HEK293 (cell line): ENCODE results near the gene TEAD1.

Experiments used
- CTCF ChIA-PET: fragments of 350-600 bp; formaldehyde crosslinking; extraction: SDS; loops from one replicate; lab custom pipeline; 2021; ENCODE audit warnings: antibody characterized with exemption; lab: Yijun Ruan, JAX
- POLR2A ChIA-PET: fragments of 300-600 bp; formaldehyde crosslinking; extraction: SDS; loops from one replicate; lab custom pipeline; 2020; ENCODE audit warnings: antibody characterized with exemption, inconsistent platforms; lab: Yijun Ruan, JAX
- H3K27ac ChIP-seq: fragments of 200-500 bp; sonication (Bioruptor generic); 2 replicates; pipeline ENCODE4 v1.5.1; 2014; ENCODE audit warnings: low read depth, low read length, control low read depth, inconsistent platforms; ENCODE audit errors: extremely low read depth
- H3K36me3 ChIP-seq, 2 experiments: fragments of 200-500 bp in 1 of 2; sonication (Bioruptor generic) in 1 of 2; 1 replicate in 1 of 2; 2 replicates in 1 of 2; pipeline ENCODE4 v1.5.1; 2014 to 2017; ENCODE audit warnings: inconsistent platforms in 2 of 2, low read length in 2 of 2; ENCODE audit not compliant: control insufficient read depth in 2 of 2, insufficient read depth in 1 of 2
- H3K4me1 ChIP-seq: fragments of 200-500 bp; sonication (Bioruptor generic); 2 replicates; pipeline ENCODE4 v1.5.1; 2014; ENCODE audit warnings: mild to moderate bottlenecking, low read length, inconsistent platforms; ENCODE audit not compliant: control insufficient read depth, insufficient read depth
- H3K4me3 ChIP-seq: 2 replicates; pipeline ENCODE4 v1.5.1; 2011; ENCODE audit warnings: low read depth, mild to moderate bottlenecking, control low read depth, low read length, moderate library complexity
- H3K9me3 ChIP-seq: fragments of 200-500 bp; sonication (Bioruptor generic); 2 replicates; pipeline ENCODE4 v1.5.1; 2014; ENCODE audit warnings: low read depth, low read length, inconsistent platforms; ENCODE audit not compliant: control insufficient read depth, insufficient read depth
- KLF16 ChIP-seq: fragments of 450-650 bp; formaldehyde crosslinking; IDR thresholded peaks from 2 replicates; pipeline ENCODE4 v1.5.1; 2017; ENCODE audit warnings: missing biosample characterization, missing genetic modification characterization
- PRDM1 ChIP-seq: fragments of 450-650 bp; formaldehyde crosslinking; IDR thresholded peaks from 2 replicates; pipeline ENCODE4; 2016; ENCODE audit warnings: missing biosample characterization, missing genetic modification characterization
- ZBTB21 ChIP-seq: fragments of 450-650 bp; formaldehyde crosslinking; IDR thresholded peaks from 2 replicates; pipeline ENCODE4 v1.5.1; 2017; ENCODE audit warnings: missing biosample characterization, missing genetic modification characterization
- ZBTB48 ChIP-seq: fragments of 450-650 bp; formaldehyde crosslinking; IDR thresholded peaks from 2 replicates; pipeline ENCODE4 v1.5.1; 2016; ENCODE audit warnings: missing biosample characterization, missing genetic modification characterization
- ZNF19 ChIP-seq: fragments of 450-650 bp; formaldehyde crosslinking; IDR thresholded peaks from 2 replicates; pipeline ENCODE4; 2016; ENCODE audit warnings: missing biosample characterization, missing genetic modification characterization, low read depth
- ZNF350 ChIP-seq: fragments of 450-650 bp; formaldehyde crosslinking; IDR thresholded peaks from 2 replicates; pipeline ENCODE4 v1.5.0; 2017; ENCODE audit warnings: missing biosample characterization, mild to moderate bottlenecking, missing genetic modification characterization
- ZNF623 ChIP-seq: fragments of 450-650 bp; formaldehyde crosslinking; IDR thresholded peaks from 2 replicates; pipeline ENCODE4 v1.5.1; 2016; ENCODE audit warnings: missing biosample characterization, missing genetic modification characterization
- ZNF785 ChIP-seq: fragments of 450-650 bp; formaldehyde crosslinking; IDR thresholded peaks from 2 replicates; pipeline ENCODE4 v1.5.1; 2016; ENCODE audit warnings: missing biosample characterization, missing genetic modification characterization
- ZXDB ChIP-seq: fragments of 450-650 bp; formaldehyde crosslinking; IDR thresholded peaks from 2 replicates; pipeline ENCODE4 v1.5.1; 2016; ENCODE audit warnings: missing biosample characterization, missing genetic modification characterization
- TF ChIP-seq, protein P1 (sequence below): fragments of 450-650 bp; formaldehyde crosslinking; IDR thresholded peaks from 2 replicates; pipeline ENCODE4 v1.5.1; 2016; ENCODE audit warnings: missing biosample characterization, missing genetic modification characterization
- TF ChIP-seq, protein P2 (sequence below): fragments of 450-650 bp; formaldehyde crosslinking; IDR thresholded peaks from 2 replicates; pipeline ENCODE4 v1.5.1; 2016; ENCODE audit warnings: missing biosample characterization, missing genetic modification characterization, low read depth
- TF ChIP-seq, protein P3 (sequence below): fragments of 450-650 bp; formaldehyde crosslinking; IDR thresholded peaks from 2 replicates; pipeline ENCODE4 v1.5.1; 2016; ENCODE audit warnings: missing biosample characterization, missing genetic modification characterization
- TF ChIP-seq, protein P4 (sequence below): fragments of 450-650 bp; formaldehyde crosslinking; IDR thresholded peaks from 2 replicates; pipeline ENCODE4 v1.5.1; 2016; ENCODE audit warnings: missing biosample characterization, missing genetic modification characterization
- TF ChIP-seq, protein P5 (sequence below): fragments of 450-650 bp; formaldehyde crosslinking; IDR thresholded peaks from 2 replicates; pipeline ENCODE4 v1.5.1; 2016; ENCODE audit warnings: missing biosample characterization, missing genetic modification characterization

Gene TEAD1

DNA sequence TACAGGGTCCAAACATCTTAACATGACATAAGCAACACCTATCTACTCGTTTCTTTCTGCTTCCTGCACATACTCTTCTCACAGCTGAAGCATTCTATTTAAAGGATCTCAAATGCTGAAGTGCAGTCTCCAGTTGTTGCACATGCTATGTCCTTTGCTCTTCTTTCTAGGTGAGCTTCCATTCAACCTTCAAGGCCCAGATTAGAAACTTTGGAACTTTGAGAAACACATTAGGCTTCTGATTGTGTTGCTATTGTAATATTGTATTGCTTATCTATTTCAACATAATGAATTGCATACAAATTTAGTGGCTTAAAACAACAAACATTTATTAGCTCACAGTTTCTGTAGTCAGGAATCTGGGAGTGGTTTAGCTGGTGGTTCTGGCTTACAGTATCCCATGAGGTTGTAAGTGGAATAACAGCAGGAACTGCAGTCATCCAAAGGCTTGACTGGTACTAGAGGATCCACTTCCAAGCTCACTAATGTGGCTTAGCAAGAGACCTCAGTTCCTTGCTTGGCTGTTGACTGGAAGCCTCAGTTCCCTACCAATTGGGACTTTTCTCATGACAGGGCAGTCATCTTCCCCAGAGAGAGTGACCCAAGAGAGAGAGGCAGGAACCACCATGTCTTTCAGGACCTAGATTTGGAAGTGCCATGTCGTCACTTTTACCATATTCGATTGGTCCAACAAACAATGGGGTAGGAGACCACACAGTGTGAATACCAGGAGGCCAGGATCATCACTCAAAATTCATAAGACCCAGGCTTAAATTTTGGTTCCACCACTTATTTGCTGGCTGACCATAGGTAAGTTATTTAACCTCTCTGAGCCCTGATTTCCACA is 307.7 kb downstream of the TEAD1 start (continued):
- TF ChIP-seq ZNF785 (tag by site-specific recombination): no peak
- TF ChIP-seq KLF16 (tag by site-specific recombination): no peak
- TF ChIP-seq, protein P1, sequence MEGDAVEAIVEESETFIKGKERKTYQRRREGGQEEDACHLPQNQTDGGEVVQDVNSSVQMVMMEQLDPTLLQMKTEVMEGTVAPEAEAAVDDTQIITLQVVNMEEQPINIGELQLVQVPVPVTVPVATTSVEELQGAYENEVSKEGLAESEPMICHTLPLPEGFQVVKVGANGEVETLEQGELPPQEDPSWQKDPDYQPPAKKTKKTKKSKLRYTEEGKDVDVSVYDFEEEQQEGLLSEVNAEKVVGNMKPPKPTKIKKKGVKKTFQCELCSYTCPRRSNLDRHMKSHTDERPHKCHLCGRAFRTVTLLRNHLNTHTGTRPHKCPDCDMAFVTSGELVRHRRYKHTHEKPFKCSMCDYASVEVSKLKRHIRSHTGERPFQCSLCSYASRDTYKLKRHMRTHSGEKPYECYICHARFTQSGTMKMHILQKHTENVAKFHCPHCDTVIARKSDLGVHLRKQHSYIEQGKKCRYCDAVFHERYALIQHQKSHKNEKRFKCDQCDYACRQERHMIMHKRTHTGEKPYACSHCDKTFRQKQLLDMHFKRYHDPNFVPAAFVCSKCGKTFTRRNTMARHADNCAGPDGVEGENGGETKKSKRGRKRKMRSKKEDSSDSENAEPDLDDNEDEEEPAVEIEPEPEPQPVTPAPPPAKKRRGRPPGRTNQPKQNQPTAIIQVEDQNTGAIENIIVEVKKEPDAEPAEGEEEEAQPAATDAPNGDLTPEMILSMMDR (tag by site-specific recombination): no peak
- no peak for TF ChIP-seq ZNF19
- TF ChIP-seq, protein P2, sequence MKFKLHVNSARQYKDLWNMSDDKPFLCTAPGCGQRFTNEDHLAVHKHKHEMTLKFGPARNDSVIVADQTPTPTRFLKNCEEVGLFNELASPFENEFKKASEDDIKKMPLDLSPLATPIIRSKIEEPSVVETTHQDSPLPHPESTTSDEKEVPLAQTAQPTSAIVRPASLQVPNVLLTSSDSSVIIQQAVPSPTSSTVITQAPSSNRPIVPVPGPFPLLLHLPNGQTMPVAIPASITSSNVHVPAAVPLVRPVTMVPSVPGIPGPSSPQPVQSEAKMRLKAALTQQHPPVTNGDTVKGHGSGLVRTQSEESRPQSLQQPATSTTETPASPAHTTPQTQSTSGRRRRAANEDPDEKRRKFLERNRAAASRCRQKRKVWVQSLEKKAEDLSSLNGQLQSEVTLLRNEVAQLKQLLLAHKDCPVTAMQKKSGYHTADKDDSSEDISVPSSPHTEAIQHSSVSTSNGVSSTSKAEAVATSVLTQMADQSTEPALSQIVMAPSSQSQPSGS (tag by site-specific recombination): no peak
- TF ChIP-seq PRDM1 (tag by site-specific recombination): no peak
- TF ChIP-seq, protein P3, sequence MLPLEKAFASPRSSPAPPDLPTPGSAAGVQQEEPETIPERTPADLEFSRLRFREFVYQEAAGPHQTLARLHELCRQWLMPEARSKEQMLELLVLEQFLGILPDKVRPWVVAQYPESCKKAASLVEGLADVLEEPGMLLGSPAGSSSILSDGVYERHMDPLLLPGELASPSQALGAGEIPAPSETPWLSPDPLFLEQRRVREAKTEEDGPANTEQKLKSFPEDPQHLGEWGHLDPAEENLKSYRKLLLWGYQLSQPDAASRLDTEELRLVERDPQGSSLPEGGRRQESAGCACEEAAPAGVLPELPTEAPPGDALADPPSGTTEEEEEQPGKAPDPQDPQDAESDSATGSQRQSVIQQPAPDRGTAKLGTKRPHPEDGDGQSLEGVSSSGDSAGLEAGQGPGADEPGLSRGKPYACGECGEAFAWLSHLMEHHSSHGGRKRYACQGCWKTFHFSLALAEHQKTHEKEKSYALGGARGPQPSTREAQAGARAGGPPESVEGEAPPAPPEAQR (tag by site-specific recombination): no peak

DNA sequence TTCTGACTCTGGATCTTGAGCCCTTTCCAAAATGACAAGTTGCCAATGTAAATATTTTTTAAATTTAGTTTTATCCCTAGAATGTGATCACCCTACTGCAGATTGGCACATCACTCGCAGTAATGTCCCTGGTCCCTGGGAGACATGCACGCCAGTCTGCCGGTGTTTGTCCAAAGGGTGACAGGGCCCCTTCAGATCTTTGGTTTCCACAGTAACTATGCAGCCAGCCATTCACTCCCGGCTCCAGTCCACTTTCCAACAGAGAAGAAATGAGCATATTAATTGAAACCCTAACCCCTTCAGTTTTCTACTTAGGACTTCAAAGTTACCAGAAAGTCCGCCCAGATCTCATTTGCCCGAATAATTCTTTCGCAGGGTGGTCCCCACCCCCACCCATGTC is 309.1 kb downstream of the TEAD1 start:
- CTCF ChIA-PET: interaction anchor here (0.7 to 3.2 kb wide), 2 partner anchors 19 to 169 kb away, joined by 3 to 15 read pairs; no protein-coding TSS in a partner anchor
- H3K9me3 ChIP-seq: no peaks in the 10 kb centered on the region
- no peak overlapping the region for H3K27ac ChIP-seq
- no peak overlapping the region for H3K4me3 ChIP-seq
- no peaks in the 10 kb centered on the region for H3K4me1 ChIP-seq
- TF ChIP-seq ZXDB (tag by site-specific recombination): no peak
- TF ChIP-seq ZBTB21: no peak
- TF ChIP-seq, protein P4, sequence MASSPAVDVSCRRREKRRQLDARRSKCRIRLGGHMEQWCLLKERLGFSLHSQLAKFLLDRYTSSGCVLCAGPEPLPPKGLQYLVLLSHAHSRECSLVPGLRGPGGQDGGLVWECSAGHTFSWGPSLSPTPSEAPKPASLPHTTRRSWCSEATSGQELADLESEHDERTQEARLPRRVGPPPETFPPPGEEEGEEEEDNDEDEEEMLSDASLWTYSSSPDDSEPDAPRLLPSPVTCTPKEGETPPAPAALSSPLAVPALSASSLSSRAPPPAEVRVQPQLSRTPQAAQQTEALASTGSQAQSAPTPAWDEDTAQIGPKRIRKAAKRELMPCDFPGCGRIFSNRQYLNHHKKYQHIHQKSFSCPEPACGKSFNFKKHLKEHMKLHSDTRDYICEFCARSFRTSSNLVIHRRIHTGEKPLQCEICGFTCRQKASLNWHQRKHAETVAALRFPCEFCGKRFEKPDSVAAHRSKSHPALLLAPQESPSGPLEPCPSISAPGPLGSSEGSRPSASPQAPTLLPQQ (tag by site-specific recombination): no peak
- TF ChIP-seq ZNF350: no peak
- POLR2A ChIA-PET: no interaction called here
- no peaks in the 10 kb centered on the region for H3K36me3 ChIP-seq

DNA sequence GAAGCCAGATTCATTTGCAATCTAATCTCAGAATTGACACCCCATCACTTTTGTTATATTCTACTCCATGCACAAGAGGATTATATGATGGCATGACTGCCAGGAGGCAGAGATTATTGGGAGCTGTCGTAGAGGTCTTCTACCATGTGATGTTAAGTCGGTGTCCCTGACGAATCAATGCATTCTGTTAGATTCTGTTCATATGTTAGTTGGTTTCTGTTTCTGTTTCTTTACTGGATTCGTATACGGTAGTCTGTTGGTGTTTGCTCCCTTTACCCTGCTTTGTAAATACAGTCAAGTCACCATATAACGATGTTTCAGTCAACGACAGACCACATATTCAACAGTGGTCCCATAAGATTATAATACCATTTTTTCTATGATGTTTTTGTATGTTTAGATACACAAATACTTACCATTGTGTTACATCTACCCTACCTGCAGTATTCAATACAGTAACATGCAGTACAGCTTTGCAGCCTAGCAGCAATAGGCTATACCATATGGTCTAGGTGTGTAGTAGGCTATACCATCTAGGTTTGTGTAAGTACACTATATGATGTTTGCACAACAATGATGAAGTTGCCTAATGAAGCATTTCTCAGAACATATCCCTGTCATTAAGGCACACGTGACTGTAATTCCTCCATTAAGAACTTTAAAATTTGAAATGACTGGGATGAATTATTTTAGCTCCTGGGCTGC is 312.1 kb downstream of the TEAD1 start:
- TF ChIP-seq, protein P5, sequence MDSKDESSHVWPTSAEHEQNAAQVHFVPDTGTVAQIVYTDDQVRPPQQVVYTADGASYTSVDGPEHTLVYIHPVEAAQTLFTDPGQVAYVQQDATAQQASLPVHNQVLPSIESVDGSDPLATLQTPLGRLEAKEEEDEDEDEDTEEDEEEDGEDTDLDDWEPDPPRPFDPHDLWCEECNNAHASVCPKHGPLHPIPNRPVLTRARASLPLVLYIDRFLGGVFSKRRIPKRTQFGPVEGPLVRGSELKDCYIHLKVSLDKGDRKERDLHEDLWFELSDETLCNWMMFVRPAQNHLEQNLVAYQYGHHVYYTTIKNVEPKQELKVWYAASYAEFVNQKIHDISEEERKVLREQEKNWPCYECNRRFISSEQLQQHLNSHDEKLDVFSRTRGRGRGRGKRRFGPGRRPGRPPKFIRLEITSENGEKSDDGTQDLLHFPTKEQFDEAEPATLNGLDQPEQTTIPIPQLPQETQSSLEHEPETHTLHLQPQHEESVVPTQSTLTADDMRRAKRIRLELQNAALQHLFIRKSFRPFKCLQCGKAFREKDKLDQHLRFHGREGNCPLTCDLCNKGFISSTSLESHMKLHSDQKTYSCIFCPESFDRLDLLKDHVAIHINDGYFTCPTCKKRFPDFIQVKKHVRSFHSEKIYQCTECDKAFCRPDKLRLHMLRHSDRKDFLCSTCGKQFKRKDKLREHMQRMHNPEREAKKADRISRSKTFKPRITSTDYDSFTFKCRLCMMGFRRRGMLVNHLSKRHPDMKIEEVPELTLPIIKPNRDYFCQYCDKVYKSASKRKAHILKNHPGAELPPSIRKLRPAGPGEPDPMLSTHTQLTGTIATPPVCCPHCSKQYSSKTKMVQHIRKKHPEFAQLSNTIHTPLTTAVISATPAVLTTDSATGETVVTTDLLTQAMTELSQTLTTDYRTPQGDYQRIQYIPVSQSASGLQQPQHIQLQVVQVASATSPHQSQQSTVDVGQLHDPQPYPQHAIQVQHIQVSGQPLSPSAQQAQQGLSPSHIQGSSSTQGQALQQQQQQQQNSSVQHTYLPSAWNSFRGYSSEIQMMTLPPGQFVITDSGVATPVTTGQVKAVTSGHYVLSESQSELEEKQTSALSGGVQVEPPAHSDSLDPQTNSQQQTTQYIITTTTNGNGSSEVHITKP: 0 out of 2 replicates have a peak, but pooled peaks have one; percentile 34
- TF ChIP-seq ZBTB48 (no peak), ZNF623 (no peak)
- H3K36me3 ChIP-seq: no peaks in the 10 kb centered on the region
- no peaks in the 10 kb centered on the region for H3K9me3 ChIP-seq
- no peaks in the 10 kb centered on the region for H3K4me1 ChIP-seq
- no peak overlapping the region for H3K27ac ChIP-seq
- ChIA-PET CTCF (interaction anchor here (0.6 to 1.3 kb wide), 2 partner anchors 22 to 51 kb away, joined by 3 to 4 read pairs; no protein-coding TSS in a partner anchor), POLR2A (no interaction called here)
- H3K4me3 ChIP-seq: no peak overlapping the region
